PC-9 (cell line): ENCODE results near the gene MALSU1. TPM values are rescaled to one million over a fixed set of nuclear protein-coding genes. Genes with fewer than 3 reads are reported as not detected.
A peak's percentile ranks its signal among the peaks of the same experiment; 100 is the strongest.

ENCODE experiments used
- BruUV-seq: library from RNA; stranded (reverse); fragments of 400-500 nt; replicated peaks from 2 replicates; lab custom pipeline; 2021; lab: Mats Ljungman, UMichigan
- CTCF ChIA-PET: fragments of 300-600 bp; sonication (Branson Sonifier 250); formaldehyde crosslinking; loops from one replicate; lab custom pipeline; 2022; ENCODE audit warnings: antibody characterized with exemption; lab: Charles Lee
- POLR2A ChIA-PET: fragments of 300-600 bp; sonication (Branson Sonifier 250); formaldehyde crosslinking; loops from one replicate; lab custom pipeline; 2022; ENCODE audit warnings: antibody characterized with exemption; ENCODE audit not compliant: unreplicated experiment; lab: Charles Lee
- DNase-seq, 2 experiments: peaks; one replicate each; pipeline versions ENCODE4 v3.0.0 to v3.0.0-alpha.2; 2015 to 2022; ENCODE audit warnings: mixed read lengths in 1 of 2
- H2AFZ ChIP-seq: fragments of 200-600 bp; sonication (generic); 2 replicates; pipeline ENCODE4 v1.8.1; 2017; ENCODE audit warnings: antibody characterized with exemption
- H3F3A ChIP-seq: fragments of 200-600 bp; sonication (generic); 2 replicates; pipeline ENCODE4 v1.8.1; 2017; ENCODE audit warnings: antibody characterized with exemption, mild to moderate bottlenecking, low read depth; ENCODE audit not compliant: insufficient read depth
- H3K27ac ChIP-seq: fragments of 200-600 bp; sonication (generic); 2 replicates; pipeline ENCODE4 v1.6.1; 2016; ENCODE audit warnings: mixed run types
- H3K27me3 ChIP-seq: fragments of 200-600 bp; sonication (generic); 2 replicates; pipeline ENCODE4 v1.6.1; 2016; ENCODE audit warnings: low read depth, mixed run types; ENCODE audit not compliant: insufficient read depth
- H3K36me3 ChIP-seq: fragments of 200-600 bp; sonication (generic); 2 replicates; pipeline ENCODE4 v1.6.1; 2016; ENCODE audit warnings: low read depth, mixed run types
- H3K4me1 ChIP-seq: fragments of 200-600 bp; sonication (generic); replicated peaks from 2 replicates; pipeline ENCODE4 v1.6.1; 2016; ENCODE audit warnings: mixed run types; ENCODE audit not compliant: insufficient read depth
- H3K4me2 ChIP-seq: fragments of 200-600 bp; sonication (generic); 2 replicates; pipeline ENCODE4 v1.6.1; 2017; ENCODE audit warnings: mixed run types
- H3K4me3 ChIP-seq: fragments of 200-600 bp; sonication (generic); 2 replicates; pipeline ENCODE4 v1.6.1; 2016; ENCODE audit warnings: mixed run types
- H3K79me2 ChIP-seq: fragments of 200-600 bp; sonication (generic); 2 replicates; pipeline ENCODE4 v1.6.1; 2017; ENCODE audit warnings: low read depth, mixed run types
- H3K9me2 ChIP-seq: fragments of 200-600 bp; sonication (generic); 2 replicates; pipeline ENCODE4 v1.8.1; 2017; ENCODE audit warnings: mild to moderate bottlenecking; ENCODE audit not compliant: insufficient read depth
- H3K9me3 ChIP-seq: fragments of 200-600 bp; sonication (generic); 2 replicates; pipeline ENCODE4 v1.8.1; 2016; ENCODE audit warnings: low read depth; ENCODE audit not compliant: insufficient read depth
- H4K20me1 ChIP-seq: fragments of 200-600 bp; sonication (generic); 2 replicates; pipeline ENCODE4 v1.8.1; 2017; ENCODE audit not compliant: insufficient read depth
- EZH2 ChIP-seq: fragments of 200-600 bp; sonication (generic); IDR thresholded peaks from 2 replicates; pipeline ENCODE4 v1.8.0; 2017; ENCODE audit warnings: antibody characterized with exemption, low read depth
- intact Hi-C: fragments of 100-400 bp; cut with micrococcal nuclease; formaldehyde crosslinking; loops from one replicate; pipeline ENCODE4 v1.10.0; 2022; ENCODE audit not compliant: unreplicated experiment
- total RNA-seq: library from RNA; stranded (reverse); gene quantifications from 2 replicates; pipeline ENCODE4 v1.2.3, GENCODE V29; 2021
- TF ChIP-seq, protein P1 (sequence below): fragments of 200-600 bp; sonication (generic); conservative IDR thresholded peaks from 2 replicates; pipeline ENCODE4 v1.6.1; 2017; ENCODE audit warnings: mixed run types, antibody characterized with exemption, mild to moderate bottlenecking, moderate library complexity

MALSU1 gene
- total RNA-seq, 1 experiment from 2014 or later, result 105 TPM

- ChIA-PET CTCF (no interaction called here), POLR2A (interaction anchor here (0.6 kb wide), 1 partner anchor 155 kb away, joined by 15 read pairs; no protein-coding TSS in a partner anchor)
- Histone ChIP-seq H2AFZ (no peak overlapping the region), H3K27ac (no peak overlapping the region; the same call in 1 of the 2 replicates), H3K4me1 (peaks cover 57% of the 10 kb centered on the region), H4K20me1 (no peaks in the 10 kb centered on the region), H3K9me2 (no peaks in the 10 kb centered on the region), H3K79me2 (peaks cover 47% of the 10 kb centered on the region), H3K9me3 (peaks cover 3% of the 10 kb centered on the region; the same call in 1 of the 2 replicates), H3K27me3 (no peaks in the 10 kb centered on the region), H3K36me3 (peaks cover 77% of the 10 kb centered on the region), H3K4me2 (peak overlapping the region; percentile 29), H3K4me3 (no peak overlapping the region), H3F3A (peaks cover 64% of the 10 kb centered on the region)
- TF ChIP-seq, protein P1, sequence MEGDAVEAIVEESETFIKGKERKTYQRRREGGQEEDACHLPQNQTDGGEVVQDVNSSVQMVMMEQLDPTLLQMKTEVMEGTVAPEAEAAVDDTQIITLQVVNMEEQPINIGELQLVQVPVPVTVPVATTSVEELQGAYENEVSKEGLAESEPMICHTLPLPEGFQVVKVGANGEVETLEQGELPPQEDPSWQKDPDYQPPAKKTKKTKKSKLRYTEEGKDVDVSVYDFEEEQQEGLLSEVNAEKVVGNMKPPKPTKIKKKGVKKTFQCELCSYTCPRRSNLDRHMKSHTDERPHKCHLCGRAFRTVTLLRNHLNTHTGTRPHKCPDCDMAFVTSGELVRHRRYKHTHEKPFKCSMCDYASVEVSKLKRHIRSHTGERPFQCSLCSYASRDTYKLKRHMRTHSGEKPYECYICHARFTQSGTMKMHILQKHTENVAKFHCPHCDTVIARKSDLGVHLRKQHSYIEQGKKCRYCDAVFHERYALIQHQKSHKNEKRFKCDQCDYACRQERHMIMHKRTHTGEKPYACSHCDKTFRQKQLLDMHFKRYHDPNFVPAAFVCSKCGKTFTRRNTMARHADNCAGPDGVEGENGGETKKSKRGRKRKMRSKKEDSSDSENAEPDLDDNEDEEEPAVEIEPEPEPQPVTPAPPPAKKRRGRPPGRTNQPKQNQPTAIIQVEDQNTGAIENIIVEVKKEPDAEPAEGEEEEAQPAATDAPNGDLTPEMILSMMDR, result no peak
- no peak for TF ChIP-seq EZH2
- peak in 1 of 2 experiments; percentile 72 for DNase-seq
- no TSS peak for BruUV-seq
- intact Hi-C loops, result loop anchor here (10.0 kb wide), 1 partner anchor 159 kb away; the partner anchor contains the start of gene NUP42
Measured at GRCh38 chr7:23343806-23344475, 44.8 kb downstream of the MALSU1 start.

GRCh38 chr7:23345601-23346000 is 46.5 kb downstream of the MALSU1 start:
- H3K27ac ChIP-seq, result no peak overlapping the region
- no peaks in the 10 kb centered on the region for H4K20me1 ChIP-seq
- no peak overlapping the region for H3K4me3 ChIP-seq
- no peaks in the 10 kb centered on the region for H3K9me3 ChIP-seq
- peaks cover 74% of the 10 kb centered on the region for H3K4me1 ChIP-seq
- no peak overlapping the region for H2AFZ ChIP-seq
- H3K36me3 ChIP-seq, result peaks cover 71% of the 10 kb centered on the region
- no peak for TF ChIP-seq EZH2
- TF ChIP-seq, protein P1, result no peak
- ChIA-PET CTCF (no interaction called here), POLR2A (interaction anchor here (0.6 kb wide), 1 partner anchor 1052 kb away, joined by 4 read pairs; no protein-coding TSS in a partner anchor)
- H3K79me2 ChIP-seq, result peaks cover 53% of the 10 kb centered on the region
- no TSS peak for BruUV-seq
- peaks cover 68% of the 10 kb centered on the region for H3F3A ChIP-seq
- no peak for DNase-seq
- no peaks in the 10 kb centered on the region for H3K9me2 ChIP-seq
- peak overlapping the region; percentile 29; the same call in 1 of the 2 replicates for H3K4me2 ChIP-seq
- no peaks in the 10 kb centered on the region for H3K27me3 ChIP-seq
- intact Hi-C loops, result loop anchor here (10.0 kb wide), 1 partner anchor 161 kb away; the partner anchor contains the start of gene NUP42

GRCh38 chr7:23346316-23346715 is 47.2 kb downstream of the MALSU1 start:
- TF ChIP-seq EZH2, result no peak
- TF ChIP-seq, protein P1, result no peak
- CTCF ChIA-PET, result interaction anchor here (1.8 kb wide), 1 partner anchor 11 kb away, joined by 5 read pairs; no protein-coding TSS in a partner anchor
- Histone ChIP-seq H3K9me2 (no peaks in the 10 kb centered on the region), H3K9me3 (no peaks in the 10 kb centered on the region), H3K36me3 (peaks cover 71% of the 10 kb centered on the region), H3K27me3 (no peaks in the 10 kb centered on the region), H3K4me2 (peak overlapping the region; percentile 82), H3K4me3 (peak overlapping the region; percentile 18; the same call in 1 of the 2 replicates), H4K20me1 (no peaks in the 10 kb centered on the region), H3K79me2 (peaks cover 58% of the 10 kb centered on the region), H2AFZ (no peak overlapping the region), H3K4me1 (peaks cover 81% of the 10 kb centered on the region), H3K27ac (peak overlapping the region; percentile 91), H3F3A (peaks cover 75% of the 10 kb centered on the region)
- POLR2A ChIA-PET, result interaction anchor here (0.6 kb wide), 2 partner anchors 60 to 1053 kb away, joined by 3 to 4 read pairs; no protein-coding TSS in a partner anchor
- no TSS peak for BruUV-seq
- no peak for DNase-seq
- intact Hi-C loops, result loop anchor here (10.0 kb wide), 1 partner anchor 162 kb away; the partner anchor contains the start of gene NUP42
